ENCODE data around the gene DDX4. TPM values are rescaled to one million over a fixed set of nuclear protein-coding genes. Genes with fewer than 3 reads are reported as not detected.

Gene DDX4
- total and polyA plus RNA-seq, 3 experiments from 2014 or later, result not detected

DNA sequence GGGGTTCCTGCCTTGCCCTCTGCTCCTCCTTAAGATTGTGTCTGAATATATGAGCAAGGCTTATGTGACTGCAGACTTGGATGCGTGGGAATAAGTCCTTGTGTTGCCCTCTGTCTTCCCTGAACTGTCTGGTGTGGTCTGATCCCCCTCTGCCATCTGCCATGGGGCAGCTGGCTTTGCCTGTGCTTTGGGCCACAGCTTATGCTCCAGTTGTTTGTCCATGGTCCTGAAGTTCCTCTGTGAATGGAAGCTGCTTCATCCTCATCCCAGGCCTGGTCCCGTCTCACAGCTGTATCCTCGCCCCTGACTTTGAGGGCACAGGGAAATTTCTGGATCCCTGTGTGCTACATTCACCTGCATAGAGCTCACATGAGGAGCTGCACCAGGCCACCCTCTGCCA, 128.0 kb downstream of the DDX4 start:
- H3K27me3 ChIP-seq (ENCODE audit: insufficient read depth, low read length, poor library complexity, severe bottlenecking), result no peaks in the 10 kb centered on the region
- no peaks in the 10 kb centered on the region for H3K4me1 Mint-ChIP-seq
- no peak overlapping the region for H3K4me3 Mint-ChIP-seq
- peaks cover 0 to 1% (median 0%) of the 10 kb centered on the region in 5 donors for H3K9me3 Mint-ChIP-seq
- peak overlapping the region in 1 of 8 donors; percentile 33 for H3K27ac Mint-ChIP-seq
- H3K27ac ChIP-seq (ENCODE audit: low read depth, low read length), result no peak overlapping the region
- no peaks in the 10 kb centered on the region for H3K9me3 ChIP-seq (ENCODE audit: low read length)
- no peaks in the 10 kb centered on the region for H3K36me3 ChIP-seq (ENCODE audit: insufficient read depth, low read length)
- peaks cover 0 to 4% (median 0%) of the 10 kb centered on the region in 3 donors for H3K36me3 Mint-ChIP-seq
- ChIA-PET CTCF (interaction anchor here (0.7 kb wide), 1 partner anchor 51 kb away, joined by 3 read pairs; no protein-coding TSS in a partner anchor), POLR2A (no interaction called here)
- no peaks in the 10 kb centered on the region for H3K4me1 ChIP-seq (ENCODE audit: insufficient read depth, low read length)
- peaks cover 8% of the 10 kb centered on the region in 2 donors for H3K27me3 Mint-ChIP-seq
- DNase-seq, result no peak
- no peak overlapping the region for H3K4me3 ChIP-seq (ENCODE audit: low read length)

DNA sequence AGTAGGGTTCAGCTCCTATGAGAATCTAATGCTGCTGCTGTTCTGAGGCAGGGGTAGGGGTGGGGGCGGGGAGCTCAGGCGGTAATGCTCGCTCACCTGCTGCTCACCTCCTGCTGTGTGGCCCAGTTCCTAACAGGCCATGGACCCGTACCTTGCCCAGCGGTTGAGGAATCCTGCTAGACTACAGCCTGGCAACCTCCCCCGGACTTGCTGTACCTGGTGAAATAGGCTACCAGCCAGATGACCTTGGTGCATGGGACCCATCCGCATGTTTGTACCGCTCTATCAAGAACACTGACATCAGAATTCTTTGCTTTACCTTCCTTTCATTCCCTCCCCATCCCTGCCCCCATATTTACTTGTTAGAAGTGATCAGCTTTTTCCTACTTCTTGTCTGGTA, 128.6 kb downstream of the DDX4 start:
- Mint-ChIP-seq H3K4me1 (no peaks in the 10 kb centered on the region), H3K4me3 (no peak overlapping the region), H3K27ac (no peak overlapping the region), H3K27me3 (peaks cover 8% of the 10 kb centered on the region in 2 donors), H3K36me3 (peaks cover 0 to 3% (median 0%) of the 10 kb centered on the region in 3 donors), H3K9me3 (peaks cover 0 to 1% (median 0%) of the 10 kb centered on the region in 5 donors)
- no peak overlapping the region for H3K27ac ChIP-seq (ENCODE audit: low read depth, low read length)
- no peak for DNase-seq
- no peaks in the 10 kb centered on the region for H3K9me3 ChIP-seq (ENCODE audit: low read length)
- no peaks in the 10 kb centered on the region for H3K36me3 ChIP-seq (ENCODE audit: insufficient read depth, low read length)
- H3K4me3 ChIP-seq (ENCODE audit: low read length), result no peak overlapping the region
- H3K4me1 ChIP-seq (ENCODE audit: insufficient read depth, low read length), result no peaks in the 10 kb centered on the region
- ChIA-PET POLR2A (no interaction called here), CTCF (interaction anchor here (0.7 kb wide), 1 partner anchor 52 kb away, joined by 3 read pairs; no protein-coding TSS in a partner anchor)
- H3K27me3 ChIP-seq (ENCODE audit: insufficient read depth, low read length, poor library complexity, severe bottlenecking), result no peaks in the 10 kb centered on the region

Other genes starting within 250 kb of the DDX4 start
- 10 to 100 TPM; 14.7 to 15.5 TPM for gene PLPP1, start 203.1 kb upstream of the DDX4 start, total RNA-seq
- 6.7 TPM for gene PLPP1, start 203.1 kb upstream of the DDX4 start, polyA plus RNA-seq
- gene SLC38A9, start 25.7 kb upstream of the DDX4 start, total RNA-seq, result 10 to 100 TPM; 21.3 to 23.4 TPM
- 13.6 TPM for gene SLC38A9, start 25.7 kb upstream of the DDX4 start, polyA plus RNA-seq
- gene IL31RA, start 113.3 kb downstream of the DDX4 start, total RNA-seq, result not detected
- gene IL31RA, start 113.3 kb downstream of the DDX4 start, polyA plus RNA-seq, result not detected

Measured in CD8-positive, alpha-beta memory T cell (primary cell).